A673 (cell line): Measurements from ENCODE around the gene KCNMA1. TPM values are rescaled to one million over a fixed set of nuclear protein-coding genes. Genes with fewer than 3 reads are reported as not detected.

Source experiments
- BruUV-seq: library from RNA; stranded (reverse); fragments of 400-500 nt; replicated peaks from 2 replicates; lab custom pipeline; 2021; lab: Mats Ljungman, UMichigan
- CTCF ChIA-PET: fragments of 300-600 bp; sonication (Branson Sonifier 250); formaldehyde crosslinking; loops from one replicate; lab custom pipeline; 2022; ENCODE audit warnings: antibody characterized with exemption; lab: Charles Lee
- POLR2A ChIA-PET: fragments of 300-600 bp; sonication (Branson Sonifier 250); formaldehyde crosslinking; loops from one replicate; lab custom pipeline; 2022; ENCODE audit warnings: antibody characterized with exemption; ENCODE audit not compliant: low non-redundant PET; lab: Charles Lee
- DNase-seq: peaks from one replicate; pipeline ENCODE4 v3.0.0-alpha.2; 2015; ENCODE audit warnings: low spot score
- H3K27ac ChIP-seq: fragments of 200-600 bp; sonication (generic); 2 replicates; pipeline ENCODE4 v1.5.1; 2016; ENCODE audit warnings: mixed run types, low read depth, mild to moderate bottlenecking, mixed read lengths, antibody characterized with exemption, low read length; ENCODE audit not compliant: poor library complexity, severe bottlenecking
- H3K27me3 ChIP-seq: fragments of 200-600 bp; sonication (generic); replicated peaks from 2 replicates; pipeline ENCODE4 v1.6.1; 2017; ENCODE audit warnings: mixed run types, low read depth, mild to moderate bottlenecking, mixed read lengths, antibody characterized with exemption, low read length; ENCODE audit not compliant: insufficient read depth, poor library complexity
- H3K36me3 ChIP-seq: fragments of 200-600 bp; sonication (generic); 2 replicates; pipeline ENCODE4 v1.6.1; 2016; ENCODE audit warnings: mixed run types, mild to moderate bottlenecking, mixed read lengths, antibody characterized with exemption, low read length; ENCODE audit not compliant: insufficient read depth, poor library complexity, severe bottlenecking
- H3K4me1 ChIP-seq: fragments of 200-600 bp; sonication (generic); 2 replicates; pipeline ENCODE4 v1.6.1; 2017; ENCODE audit warnings: mixed run types, mild to moderate bottlenecking, mixed read lengths, antibody characterized with exemption, low read length; ENCODE audit not compliant: insufficient read depth, poor library complexity, severe bottlenecking
- H3K4me3 ChIP-seq: fragments of 200-600 bp; sonication (generic); 2 replicates; pipeline ENCODE4 v1.5.1; 2016; ENCODE audit warnings: low read depth, mixed run types, mild to moderate bottlenecking, mixed read lengths, low read length; ENCODE audit not compliant: poor library complexity, severe bottlenecking
- H3K9me3 ChIP-seq: fragments of 200-600 bp; sonication (generic); 2 replicates; pipeline ENCODE4 v1.6.1; 2016; ENCODE audit warnings: mixed run types, low read depth, mild to moderate bottlenecking, mixed read lengths, antibody characterized with exemption, low read length; ENCODE audit not compliant: poor library complexity, severe bottlenecking
- CTCF ChIP-seq: fragments of 300-800, 200-600 bp; sonication (generic); conservative IDR thresholded peaks from 2 replicates; pipeline ENCODE4 v1.5.1; 2017; ENCODE audit warnings: low read depth, mild to moderate bottlenecking, antibody characterized with exemption, low read length, moderate library complexity, mixed read lengths
- EZH2 ChIP-seq: fragments of 200-600 bp; sonication (generic); IDR thresholded peaks from 2 replicates; pipeline ENCODE4 v1.6.1; 2017; ENCODE audit warnings: borderline replicate concordance, low read depth, mild to moderate bottlenecking, mixed read lengths, antibody characterized with exemption, low read length; ENCODE audit not compliant: poor library complexity, severe bottlenecking
- intact Hi-C: fragments of 100-400 bp; cut with micrococcal nuclease; formaldehyde crosslinking; loops from one replicate; pipeline ENCODE4 v1.10.0; 2022; ENCODE audit not compliant: unreplicated experiment
- total RNA-seq: library from RNA; stranded (reverse); gene quantifications from 2 replicates; pipeline ENCODE4 v1.2.3, GENCODE V29; 2021

KCNMA1 gene
- total RNA-seq, 1 experiment from 2014 or later = 0.84 TPM

GRCh38 chr10:77485847-77486246 is 151.8 kb downstream of the KCNMA1 start:
- intact Hi-C loops = no loop called here
- CTCF ChIA-PET = no interaction called here

DNA sequence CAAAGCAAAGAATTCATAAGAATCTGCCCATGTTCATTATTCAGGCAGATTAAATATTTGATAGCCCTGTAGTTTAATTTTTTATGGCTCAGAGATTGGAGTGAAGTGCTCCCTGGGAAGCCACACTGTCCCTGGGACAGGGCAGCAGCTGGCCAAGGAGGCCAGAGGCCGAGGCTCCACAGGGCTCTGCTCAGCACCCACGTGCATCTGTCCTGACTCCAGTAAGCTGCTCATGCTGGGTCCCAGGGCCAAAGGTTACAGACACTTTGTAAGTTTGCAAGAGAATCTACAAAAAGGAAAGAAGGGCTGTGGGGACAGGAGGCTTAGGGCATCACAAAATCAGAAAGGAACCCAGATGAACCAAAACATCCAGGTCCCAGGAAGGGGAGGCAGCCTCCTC is 155.5 kb downstream of the KCNMA1 start:
- no TSS peak for BruUV-seq
- no peaks in the 10 kb centered on the region for H3K9me3 ChIP-seq
- TF ChIP-seq EZH2 (no peak), CTCF (no peak)
- no peak for DNase-seq
- H3K27ac ChIP-seq = no peak overlapping the region
- no peaks in the 10 kb centered on the region for H3K4me1 ChIP-seq
- intact Hi-C loops = no loop called here
- H3K4me3 ChIP-seq = no peak overlapping the region
- H3K36me3 ChIP-seq = no peaks in the 10 kb centered on the region
- ChIA-PET CTCF (no interaction called here), POLR2A (interaction anchor here (0.6 kb wide), 1 partner anchor 61 kb away, joined by 3 read pairs; no protein-coding TSS in a partner anchor)
- H3K27me3 ChIP-seq = peaks cover 13% of the 10 kb centered on the region

More at GRCh38 chr10:77485847-77486246, 151.8 kb downstream of the KCNMA1 start:
- Histone ChIP-seq H3K27ac (no peak overlapping the region), H3K4me1 (no peaks in the 10 kb centered on the region), H3K27me3 (no peaks in the 10 kb centered on the region), H3K36me3 (no peaks in the 10 kb centered on the region), H3K4me3 (no peak overlapping the region), H3K9me3 (no peaks in the 10 kb centered on the region)
- POLR2A ChIA-PET = no interaction called here
- no TSS peak for BruUV-seq
- no peak for DNase-seq
- no peak for TF ChIP-seq CTCF
- TF ChIP-seq EZH2 = no peak

- Histone ChIP-seq H3K4me3 (no peak overlapping the region), H3K27me3 (peaks cover 17% of the 10 kb centered on the region), H3K36me3 (no peaks in the 10 kb centered on the region), H3K27ac (no peak overlapping the region), H3K9me3 (no peaks in the 10 kb centered on the region), H3K4me1 (no peaks in the 10 kb centered on the region)
- DNase-seq = no peak
- TF ChIP-seq EZH2 = no peak
- POLR2A ChIA-PET = no interaction called here
- intact Hi-C loops = no loop called here
- CTCF ChIA-PET = no interaction called here
- BruUV-seq = no TSS peak
Observed at GRCh38 chr10:77479586-77479985, 158.0 kb downstream of the KCNMA1 start.

- Histone ChIP-seq H3K9me3 (no peaks in the 10 kb centered on the region), H3K27ac (no peak overlapping the region), H3K27me3 (peaks cover 17% of the 10 kb centered on the region), H3K4me1 (no peaks in the 10 kb centered on the region), H3K36me3 (no peaks in the 10 kb centered on the region), H3K4me3 (no peak overlapping the region)
- DNase-seq = no peak
- TF ChIP-seq EZH2 = no peak
- no peak for TF ChIP-seq CTCF
- POLR2A ChIA-PET = no interaction called here
- intact Hi-C loops = no loop called here
- no TSS peak for BruUV-seq
- CTCF ChIA-PET = no interaction called here
Observed at GRCh38 chr10:77478962-77479359, 158.6 kb downstream of the KCNMA1 start.
